IMR-90 (cell line): Measurements from ENCODE around the gene KCNQ5. TPM values are rescaled to one million over a fixed set of nuclear protein-coding genes. Genes with fewer than 3 reads are reported as not detected.

Source experiments
- ATAC-seq: fragments of 200-7000 bp; cut with Tn5 transposase; 2 replicates; pipeline ENCODE4 v1.9.1; 2020; ENCODE audit warnings: low read depth, mild to moderate bottlenecking, moderate library complexity
- BruUV-seq: library from RNA; stranded (reverse); fragments of 400-500 nt; replicated peaks from 2 replicates; lab custom pipeline; 2021; lab: Mats Ljungman, UMichigan
- CTCF ChIA-PET: fragments of 300-600 bp; formaldehyde crosslinking; extraction: SDS; loops from one replicate; lab custom pipeline; 2021; ENCODE audit warnings: antibody characterized with exemption; lab: Yijun Ruan, JAX
- POLR2A ChIA-PET: fragments of 300-600 bp; sonication (Branson Sonifier 250); formaldehyde crosslinking; loops from one replicate; lab custom pipeline; 2022; ENCODE audit warnings: antibody characterized with exemption; ENCODE audit not compliant: unreplicated experiment; lab: Charles Lee
- DNase-seq: peaks from one replicate; pipeline ENCODE4 v3.0.0; 2013
- H2AFZ ChIP-seq: replicated peaks from 2 replicates; pipeline ENCODE3; 2013; ENCODE audit warnings: low read length, mild to moderate bottlenecking; ENCODE audit not compliant: poor library complexity
- H2AK5ac ChIP-seq: 2 replicates; pipeline ENCODE4 v1.6.1; 2013; ENCODE audit warnings: low read depth, low read length, inconsistent platforms
- H2AK9ac ChIP-seq: replicated peaks from 2 replicates; pipeline ENCODE3; 2013; ENCODE audit warnings: mild to moderate bottlenecking, low read depth, low read length, moderate library complexity; ENCODE audit not compliant: poor library complexity
- H2BK120ac ChIP-seq: 2 replicates; pipeline ENCODE4 v1.6.1; 2013; ENCODE audit warnings: low read depth, low read length, inconsistent platforms
- H2BK15ac ChIP-seq: 3 replicates; pipeline ENCODE4 v1.6.1; 2013; ENCODE audit warnings: low read depth, low read length, inconsistent platforms
- H2BK20ac ChIP-seq: 2 replicates; pipeline ENCODE4 v1.6.1; 2013; ENCODE audit warnings: low read depth, mild to moderate bottlenecking, inconsistent platforms, low read length, moderate library complexity
- H2BK5ac ChIP-seq: 2 replicates; pipeline ENCODE4 v1.6.1; 2013; ENCODE audit warnings: mild to moderate bottlenecking, low read depth, low read length, inconsistent platforms; ENCODE audit not compliant: poor library complexity, severe bottlenecking
- H3K14ac ChIP-seq: replicated peaks from 2 replicates; pipeline ENCODE4 v1.6.1; 2013; ENCODE audit warnings: low read depth, low read length, inconsistent platforms
- H3K18ac ChIP-seq: 2 replicates; pipeline ENCODE4 v1.6.1; 2013; ENCODE audit warnings: low read depth, low read length, control low read depth
- H3K23ac ChIP-seq: 2 replicates; pipeline ENCODE4 v1.6.1; 2013; ENCODE audit warnings: low read depth, low read length, inconsistent platforms
- H3K27ac ChIP-seq: 2 replicates; pipeline ENCODE4 v1.5.1; 2013; ENCODE audit warnings: mild to moderate bottlenecking, control low read depth, low read length; ENCODE audit not compliant: insufficient read depth
- H3K27me3 ChIP-seq: 2 replicates; pipeline ENCODE4 v1.6.1; 2013; ENCODE audit warnings: low read length; ENCODE audit not compliant: control insufficient read depth, insufficient read depth
- H3K36me3 ChIP-seq: 2 replicates; pipeline ENCODE4 v1.6.1; 2013; ENCODE audit warnings: low read length, mixed read lengths; ENCODE audit not compliant: control insufficient read depth, insufficient read depth
- H3K4ac ChIP-seq: 2 replicates; pipeline ENCODE4 v1.6.1; 2013; ENCODE audit warnings: low read depth, low read length, inconsistent platforms
- H3K4me1 ChIP-seq: 2 replicates; pipeline ENCODE4 v1.6.1; 2013; ENCODE audit warnings: low read length, mixed read lengths; ENCODE audit not compliant: control insufficient read depth, insufficient read depth
- H3K4me2 ChIP-seq: 2 replicates; pipeline ENCODE4 v1.6.1; 2013; ENCODE audit warnings: low read depth, mild to moderate bottlenecking, control low read depth, low read length, moderate library complexity
- H3K4me3 ChIP-seq: 2 replicates; pipeline ENCODE4 v1.5.1; 2013; ENCODE audit warnings: low read depth, mild to moderate bottlenecking, control low read depth, low read length, moderate library complexity; ENCODE audit not compliant: insufficient read depth
- H3K56ac ChIP-seq: 2 replicates; pipeline ENCODE4 v1.6.1; 2013; ENCODE audit warnings: low read length, inconsistent platforms; ENCODE audit not compliant: insufficient read depth; ENCODE audit errors: extremely low read depth
- H3K79me1 ChIP-seq, 2 experiments: 2 replicates each; pipeline ENCODE4 v1.6.1; 2013; ENCODE audit warnings: low read length in 2 of 2, inconsistent platforms in 1 of 2, low read depth in 1 of 2
- H3K9ac ChIP-seq: 2 replicates; pipeline ENCODE4 v1.6.1; 2013; ENCODE audit warnings: low read depth, low read length, control low read depth
- H3K9me1 ChIP-seq: 2 replicates; pipeline ENCODE4 v1.6.1; 2013; ENCODE audit warnings: low read length, inconsistent platforms; ENCODE audit not compliant: insufficient read depth
- H3K9me3 ChIP-seq: 2 replicates; pipeline ENCODE4 v1.6.1; 2013; ENCODE audit warnings: low read length; ENCODE audit not compliant: control insufficient read depth, insufficient read depth
- H4K20me1 ChIP-seq: 2 replicates; pipeline ENCODE4 v1.6.1; 2013; ENCODE audit warnings: low read length, inconsistent platforms; ENCODE audit not compliant: insufficient read depth
- H4K5ac ChIP-seq: 2 replicates; pipeline ENCODE4 v1.6.1; 2013; ENCODE audit warnings: mild to moderate bottlenecking, low read depth, low read length, control low read depth
- H4K8ac ChIP-seq, 2 experiments: 2 replicates each; pipeline ENCODE4 v1.6.1; 2013; ENCODE audit warnings: low read depth in 2 of 2, low read length in 2 of 2, control low read depth in 1 of 2, inconsistent platforms in 1 of 2
- H4K91ac ChIP-seq: 2 replicates; pipeline ENCODE4 v1.6.1; 2013; ENCODE audit warnings: low read depth, low read length, inconsistent platforms; ENCODE audit not compliant: insufficient read depth
- MXI1 ChIP-seq: IDR thresholded peaks from 2 replicates; pipeline ENCODE4 v1.6.1; 2012; ENCODE audit warnings: low read depth, mild to moderate bottlenecking, low read length, moderate library complexity, borderline replicate concordance
- POLR2A ChIP-seq: IDR thresholded peaks from 2 replicates; pipeline ENCODE4 v1.6.1; 2012; ENCODE audit warnings: mild to moderate bottlenecking, low read depth, low read length
- RCOR1 ChIP-seq: IDR thresholded peaks from 2 replicates; pipeline ENCODE4 v1.6.1; 2012; ENCODE audit warnings: mild to moderate bottlenecking, low read length, improper control_type of control experiment; ENCODE audit not compliant: insufficient replicate concordance
- WGBS, 2 experiments: methylation state at CpG; one replicate each; pipeline versions ENCODE4 v1.1.5 to v1.1.7; 2013; ENCODE audit warnings: missing lambda C conversion rate in 2 of 2; ENCODE audit not compliant: insufficient read length in 1 of 2; ENCODE audit errors: extremely low coverage in 2 of 2; 5-methylcytosine and 5-hydroxymethylcytosine counted together
- dilution Hi-C: fragments of 300-500 bp; cut with HindIII; formaldehyde crosslinking; loops from one replicate; pipeline ENCODE4 v1.14.3; 2018; ENCODE audit warnings: low sequenced_read_pairs; ENCODE audit not compliant: unreplicated experiment
- in situ Hi-C: fragments of 300-500 bp; cut with MboI; formaldehyde crosslinking; loops from 3 replicates; pipeline ENCODE4 v1.14.3; 2019; ENCODE audit warnings: low sequenced_read_pairs, inconsistent platforms, mixed read lengths
- intact Hi-C: fragments of 100-400 bp; cut with micrococcal nuclease; formaldehyde crosslinking; loops from 2 replicates; pipeline ENCODE4 v1.10.0; 2022
- polyA plus RNA-seq, 3 experiments: library from polyadenylated mRNA; depleted of rRNA; stranded (reverse); fragments of >200 nt; gene quantifications; 2 replicates each; pipeline ENCODE4 v1.2.3, GENCODE V29; 2012; ENCODE audit warnings: low replicate concordance in 1 of 3
- total RNA-seq: library from RNA; depleted of rRNA; stranded (reverse); fragments of >200 nt; gene quantifications from 2 replicates; pipeline ENCODE4 v1.2.3, GENCODE V29; 2012

The KCNQ5 gene
- total and polyA plus RNA-seq, 2 of the 4 experiments (the other 2 are of a cell fraction), result 0.75 to 1.3 TPM

DNA sequence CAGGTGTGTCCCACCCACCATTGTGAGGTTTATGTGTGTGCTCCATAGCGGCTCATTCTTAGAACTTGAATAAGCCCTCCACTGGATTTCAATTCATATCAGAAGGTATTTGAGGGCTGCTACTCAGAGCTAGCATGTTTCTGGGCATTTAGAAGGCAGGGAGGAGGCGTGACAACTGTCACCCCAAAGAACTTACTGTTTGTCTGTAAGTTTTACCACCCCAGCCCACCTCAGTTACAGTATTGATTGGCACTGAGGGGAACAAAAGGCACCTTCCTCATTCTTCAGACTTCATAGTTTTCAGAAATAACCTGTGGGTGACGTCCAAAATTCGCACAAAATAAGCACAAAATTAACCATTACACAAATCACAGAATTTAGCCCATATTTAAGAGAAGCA, 521.7 kb downstream of the KCNQ5 start:
- Histone ChIP-seq H4K91ac (no peak overlapping the region), H3K9ac (no peak overlapping the region), H3K4me3 (no peak overlapping the region), H2AK9ac (no peak overlapping the region), H3K9me3 (no peaks in the 10 kb centered on the region), H4K20me1 (no peaks in the 10 kb centered on the region), H3K9me1 (no peaks in the 10 kb centered on the region), H2BK120ac (no peak overlapping the region), H3K23ac (no peak overlapping the region), H2AFZ (no peak overlapping the region), H2BK20ac (no peak overlapping the region), H3K18ac (no peak overlapping the region), H3K56ac (no peak overlapping the region), H3K4me2 (no peak overlapping the region), H2BK5ac (no peak overlapping the region), H2AK5ac (no peak overlapping the region), H3K27me3 (no peaks in the 10 kb centered on the region), H4K8ac (no peak overlapping the region), H3K4me1 (no peaks in the 10 kb centered on the region), H3K79me1 (no peaks in the 10 kb centered on the region), H3K4ac (no peak overlapping the region), H3K27ac (no peak overlapping the region), H4K5ac (no peak overlapping the region), H2BK15ac (no peak overlapping the region), H3K14ac (no peak overlapping the region), H3K36me3 (no peaks in the 10 kb centered on the region)
- 83% methylated on average over 2 of the region's 4 CpGs; no CpG with 5 or more reads in 1 of the 2 experiments for WGBS, 2 experiments
- no TSS peak for BruUV-seq
- TF ChIP-seq POLR2A, result no peak
- TF ChIP-seq RCOR1, result no peak
- TF ChIP-seq MXI1, result no peak
- ATAC-seq (no peak), DNase-seq (no peak)
- CTCF ChIA-PET, result no interaction called here
- dilution Hi-C loops (no loop called here), intact Hi-C loops (no loop called here), in situ Hi-C loops (no loop called here)
- POLR2A ChIA-PET, result no interaction called here
